GM12865 (cell line): Measurements from ENCODE around the gene TRPC4AP.

ENCODE experiments used
- DNase-seq: peaks from one replicate; pipeline ENCODE4 v3.0.0; 2010; ENCODE audit warnings: low read depth
- H3K4me3 ChIP-seq: 2 replicates; pipeline ENCODE4 v1.5.1; 2011; ENCODE audit warnings: mild to moderate bottlenecking, low read depth, low read length, control low read depth
- TF ChIP-seq, protein P1 (sequence below): IDR thresholded peaks from 2 replicates; pipeline ENCODE4 v1.5.1; 2011; ENCODE audit warnings: low read length, control low read depth, low read depth, inconsistent platforms; ENCODE audit not compliant: insufficient read depth; ENCODE audit errors: missing control alignments

TRPC4AP gene

GRCh38 chr20:34977365-34978091 lies 115.1 kb downstream of the TRPC4AP start:
- TF ChIP-seq, protein P1, sequence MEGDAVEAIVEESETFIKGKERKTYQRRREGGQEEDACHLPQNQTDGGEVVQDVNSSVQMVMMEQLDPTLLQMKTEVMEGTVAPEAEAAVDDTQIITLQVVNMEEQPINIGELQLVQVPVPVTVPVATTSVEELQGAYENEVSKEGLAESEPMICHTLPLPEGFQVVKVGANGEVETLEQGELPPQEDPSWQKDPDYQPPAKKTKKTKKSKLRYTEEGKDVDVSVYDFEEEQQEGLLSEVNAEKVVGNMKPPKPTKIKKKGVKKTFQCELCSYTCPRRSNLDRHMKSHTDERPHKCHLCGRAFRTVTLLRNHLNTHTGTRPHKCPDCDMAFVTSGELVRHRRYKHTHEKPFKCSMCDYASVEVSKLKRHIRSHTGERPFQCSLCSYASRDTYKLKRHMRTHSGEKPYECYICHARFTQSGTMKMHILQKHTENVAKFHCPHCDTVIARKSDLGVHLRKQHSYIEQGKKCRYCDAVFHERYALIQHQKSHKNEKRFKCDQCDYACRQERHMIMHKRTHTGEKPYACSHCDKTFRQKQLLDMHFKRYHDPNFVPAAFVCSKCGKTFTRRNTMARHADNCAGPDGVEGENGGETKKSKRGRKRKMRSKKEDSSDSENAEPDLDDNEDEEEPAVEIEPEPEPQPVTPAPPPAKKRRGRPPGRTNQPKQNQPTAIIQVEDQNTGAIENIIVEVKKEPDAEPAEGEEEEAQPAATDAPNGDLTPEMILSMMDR: no peak
- no peak overlapping the region for H3K4me3 ChIP-seq
- DNase-seq: no peak

GRCh38 chr20:34976286-34976685 lies 116.3 kb downstream of the TRPC4AP start:
- DNase-seq: no peak
- no peak overlapping the region for H3K4me3 ChIP-seq
- TF ChIP-seq, protein P1: no peak

DNA sequence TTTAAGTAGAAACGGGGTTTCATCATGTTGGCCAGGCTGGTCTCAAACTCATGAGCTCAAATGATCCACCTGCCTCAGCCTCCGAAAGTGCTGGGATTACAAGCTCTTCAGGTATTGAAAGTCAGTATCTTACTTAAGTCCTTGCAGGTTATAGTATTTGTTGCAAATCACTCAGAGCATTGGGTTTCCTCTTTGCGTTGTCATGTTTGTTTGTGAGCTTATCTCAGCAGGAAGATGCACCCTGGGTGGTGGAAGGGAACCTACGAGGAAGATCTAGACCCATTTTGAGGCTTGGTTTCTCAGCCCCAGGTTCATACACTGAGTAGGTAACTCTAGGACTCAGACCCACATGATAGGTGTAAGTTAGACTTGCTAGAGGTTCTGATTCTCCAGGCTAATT lies 118.4 kb downstream of the TRPC4AP start:
- TF ChIP-seq, protein P1: no peak
- DNase-seq: no peak
- H3K4me3 ChIP-seq: no peak overlapping the region

DNA sequence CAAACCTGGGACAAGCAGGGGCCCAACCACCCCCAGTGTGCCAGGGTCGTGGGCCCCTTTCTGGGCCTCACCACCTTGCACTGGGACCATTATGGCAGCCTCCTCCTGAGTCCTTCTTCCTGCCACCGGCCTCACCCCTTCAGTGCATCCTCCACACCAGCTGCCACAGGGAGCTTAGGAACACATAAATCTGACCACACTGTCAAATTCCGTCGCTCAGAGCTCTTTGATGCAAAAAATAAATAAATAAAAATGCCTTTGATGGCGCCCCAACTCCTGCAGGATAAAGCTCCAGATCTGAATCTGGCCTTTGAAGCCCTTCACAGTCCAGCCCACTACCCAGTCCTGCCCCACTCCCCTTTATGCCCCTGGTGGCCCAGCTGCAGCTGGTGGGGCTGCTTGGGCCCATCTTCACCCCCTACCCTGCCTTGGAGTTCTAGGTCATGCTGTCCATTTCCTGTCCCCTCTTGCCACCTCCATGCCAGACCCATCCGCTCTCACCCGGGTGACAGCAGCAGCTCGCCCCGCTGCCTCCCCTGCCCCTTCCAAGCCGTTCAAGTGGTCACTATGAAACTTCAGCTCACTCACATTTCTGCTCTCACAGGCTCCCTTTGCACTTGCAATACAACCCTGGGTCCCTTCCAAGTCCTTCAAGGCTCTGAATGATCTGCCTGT lies 120.9 kb downstream of the TRPC4AP start:
- TF ChIP-seq, protein P1: no peak
- no peak for DNase-seq
- H3K4me3 ChIP-seq: no peak overlapping the region

GRCh38 chr20:34970846-34971560 lies 121.6 kb downstream of the TRPC4AP start:
- TF ChIP-seq, protein P1: no peak
- no peak overlapping the region for H3K4me3 ChIP-seq
- DNase-seq: no peak

DNA sequence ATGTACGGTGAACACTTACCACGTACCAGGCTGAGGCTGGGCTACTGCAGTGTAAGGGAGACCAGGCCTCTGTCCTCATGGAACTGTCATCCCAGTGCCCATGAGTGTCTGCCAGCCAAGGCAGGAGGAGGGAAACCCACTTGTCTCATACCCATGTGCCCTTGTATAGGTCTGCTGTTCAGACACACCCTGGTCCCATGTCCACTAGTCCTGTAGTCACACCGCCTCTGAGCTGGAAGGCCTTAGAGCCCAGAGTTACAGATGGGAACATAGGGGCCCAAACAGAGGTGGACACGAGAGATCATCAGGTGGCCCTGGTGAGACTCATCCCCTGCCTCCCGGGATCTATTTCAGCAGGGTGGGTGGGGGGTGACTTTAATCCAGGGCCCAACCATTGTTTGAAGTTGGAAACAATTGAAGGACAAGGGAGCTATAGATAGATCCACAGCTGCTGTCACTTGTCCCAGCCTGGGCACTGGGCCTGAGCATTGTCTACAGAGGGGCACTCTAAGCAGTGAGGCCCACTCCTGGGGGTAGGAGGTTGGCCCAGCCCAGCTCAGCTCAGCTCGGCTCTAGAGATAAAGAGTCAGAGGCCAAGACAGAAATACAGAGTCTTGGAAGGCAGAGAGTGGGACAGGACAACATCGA lies 122.3 kb downstream of the TRPC4AP start:
- H3K4me3 ChIP-seq: no peak overlapping the region
- TF ChIP-seq, protein P1: no peak
- DNase-seq: no peak
